ENCODE measurements around the gene FBLIM1. TPM values are rescaled to one million over a fixed set of nuclear protein-coding genes. Genes with fewer than 3 reads are reported as not detected.

Gene FBLIM1
- total RNA-seq, 3 donors from 2014 or later, result 17.4 to 73.4 (median 42.6) TPM

DNA sequence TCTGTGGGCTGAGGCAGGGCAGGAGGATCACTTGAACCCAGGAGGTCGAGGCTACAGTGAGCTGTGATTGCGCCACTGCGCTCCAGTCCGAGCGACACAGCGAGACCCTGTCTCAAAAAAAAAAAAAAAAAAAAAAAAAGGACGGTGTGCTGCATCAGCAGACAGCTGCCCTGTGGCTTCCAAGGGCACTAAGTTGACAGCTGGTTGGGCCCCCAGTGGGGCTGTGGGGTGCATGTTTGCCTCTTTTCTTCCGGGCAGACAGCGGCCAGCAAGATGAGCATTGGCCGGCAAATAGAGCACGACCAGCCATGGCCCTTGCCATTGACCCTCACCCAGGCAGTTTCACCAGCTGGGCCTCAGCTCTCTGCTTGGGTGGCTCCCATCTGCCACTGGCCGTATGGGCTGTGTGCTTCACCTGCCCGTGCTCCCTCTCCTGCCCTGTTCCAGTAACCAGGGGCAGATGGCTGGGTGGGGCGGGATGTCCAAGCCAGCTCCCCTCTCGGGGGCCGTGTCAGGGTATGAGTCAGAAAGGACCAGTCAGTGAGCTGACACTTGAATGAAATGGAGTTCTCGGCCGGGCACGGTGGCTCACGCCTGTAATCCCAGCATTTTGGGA, 34.9 kb upstream of the FBLIM1 start:
- TF ChIP-seq POLR2A (IDR thresholded peaks at IDR 0.05), result no peak
- TF ChIP-seq POLR2AphosphoS5 (IDR thresholded peaks at IDR 0.05), result no peak
- H3K36me3 ChIP-seq, result peaks cover 18% of the 10 kb centered on the region
- H3K4me3 ChIP-seq, result no peak overlapping the region
- H3K27ac ChIP-seq, result no peak overlapping the region
- no peaks in the 10 kb centered on the region for H3K9me3 ChIP-seq
- intact Hi-C loops (cut with DNase I; ENCODE audit: low total_unique reads), result no loop called here
- no peaks in the 10 kb centered on the region for H3K27me3 ChIP-seq
- H3K4me1 ChIP-seq, result no peaks in the 10 kb centered on the region
- no peak for DNase-seq (ENCODE audit: low spot score in 2 of 2)

DNA sequence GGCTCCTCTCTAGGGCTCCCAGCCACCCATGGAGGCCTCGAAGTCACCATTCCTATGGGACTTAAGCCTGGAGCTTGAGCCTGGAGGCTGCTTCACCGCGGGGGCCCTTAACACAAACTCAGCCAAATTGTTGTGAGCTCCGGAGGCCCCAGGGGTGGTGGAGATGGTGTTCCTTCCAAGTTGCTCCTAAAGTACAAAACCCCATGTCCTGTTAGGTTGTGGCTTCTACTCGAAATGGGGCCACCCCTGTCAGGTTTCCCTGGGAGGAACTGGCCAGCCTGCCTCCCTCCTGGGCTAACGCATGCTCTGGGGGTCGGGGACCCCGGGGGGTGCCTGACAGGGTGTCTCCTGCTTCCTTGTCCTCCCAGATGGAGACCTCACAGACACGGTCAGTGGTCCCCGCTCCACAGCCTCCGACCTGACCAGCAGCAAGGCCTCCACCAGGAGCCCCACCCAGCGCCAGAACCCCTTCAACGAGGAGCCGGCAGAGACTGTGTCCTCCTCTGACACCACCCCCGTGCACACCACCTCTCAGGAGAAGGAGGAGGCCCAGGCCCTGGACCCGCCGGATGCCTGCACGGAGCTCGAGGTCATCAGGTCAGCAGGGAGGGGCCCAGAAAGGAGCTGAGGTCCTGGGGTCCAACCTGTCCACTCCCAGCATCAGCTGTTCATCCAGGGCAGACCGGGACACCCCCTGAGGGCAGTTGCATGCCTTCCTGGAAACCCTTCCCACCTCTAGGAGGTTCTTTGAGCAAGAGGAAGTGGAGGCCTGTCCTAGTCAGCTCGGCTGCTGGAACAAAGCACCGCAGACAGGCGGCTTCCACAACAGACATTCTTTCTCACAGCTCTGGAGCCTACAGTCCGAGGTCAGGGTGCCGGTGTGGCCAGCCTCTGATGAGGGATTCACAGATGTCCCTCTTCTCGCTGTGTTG, 33.4 kb upstream of the FBLIM1 start:
- no peak overlapping the region for H3K4me3 ChIP-seq
- no peaks in the 10 kb centered on the region for H3K4me1 ChIP-seq
- no peaks in the 10 kb centered on the region for H3K27me3 ChIP-seq
- DNase-seq (ENCODE audit: low spot score in 2 of 2), result no peak
- intact Hi-C loops (cut with DNase I; ENCODE audit: low total_unique reads), result no loop called here
- peaks cover 18% of the 10 kb centered on the region for H3K36me3 ChIP-seq
- TF ChIP-seq POLR2A (IDR thresholded peaks at IDR 0.05), result no peak
- TF ChIP-seq, protein P1, sequence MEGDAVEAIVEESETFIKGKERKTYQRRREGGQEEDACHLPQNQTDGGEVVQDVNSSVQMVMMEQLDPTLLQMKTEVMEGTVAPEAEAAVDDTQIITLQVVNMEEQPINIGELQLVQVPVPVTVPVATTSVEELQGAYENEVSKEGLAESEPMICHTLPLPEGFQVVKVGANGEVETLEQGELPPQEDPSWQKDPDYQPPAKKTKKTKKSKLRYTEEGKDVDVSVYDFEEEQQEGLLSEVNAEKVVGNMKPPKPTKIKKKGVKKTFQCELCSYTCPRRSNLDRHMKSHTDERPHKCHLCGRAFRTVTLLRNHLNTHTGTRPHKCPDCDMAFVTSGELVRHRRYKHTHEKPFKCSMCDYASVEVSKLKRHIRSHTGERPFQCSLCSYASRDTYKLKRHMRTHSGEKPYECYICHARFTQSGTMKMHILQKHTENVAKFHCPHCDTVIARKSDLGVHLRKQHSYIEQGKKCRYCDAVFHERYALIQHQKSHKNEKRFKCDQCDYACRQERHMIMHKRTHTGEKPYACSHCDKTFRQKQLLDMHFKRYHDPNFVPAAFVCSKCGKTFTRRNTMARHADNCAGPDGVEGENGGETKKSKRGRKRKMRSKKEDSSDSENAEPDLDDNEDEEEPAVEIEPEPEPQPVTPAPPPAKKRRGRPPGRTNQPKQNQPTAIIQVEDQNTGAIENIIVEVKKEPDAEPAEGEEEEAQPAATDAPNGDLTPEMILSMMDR (IDR thresholded peaks at IDR 0.05), result no peak
- TF ChIP-seq POLR2AphosphoS5 (IDR thresholded peaks at IDR 0.05), result no peak
- H3K27ac ChIP-seq, result no peak overlapping the region
- H3K9me3 ChIP-seq, result no peaks in the 10 kb centered on the region

DNA sequence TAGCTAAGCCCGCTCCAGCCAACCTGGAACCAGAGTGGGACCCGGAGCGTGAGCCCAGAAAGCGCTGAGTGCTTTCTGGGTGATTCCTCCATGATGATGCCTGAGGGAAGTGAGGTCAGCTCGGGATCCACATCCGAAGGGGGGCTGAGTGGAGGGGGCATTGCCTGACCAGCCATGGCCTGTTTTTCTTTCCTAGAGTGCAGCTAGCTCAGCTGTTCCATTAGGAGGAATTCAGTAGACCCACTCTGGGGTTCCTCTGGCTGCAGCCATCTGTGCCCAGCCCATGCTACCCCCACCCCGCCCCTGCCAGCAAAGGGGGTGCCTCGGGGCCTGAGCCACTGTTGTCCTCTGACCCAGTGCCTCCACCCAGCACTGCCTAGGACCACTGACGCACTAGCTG, 32.1 kb upstream of the FBLIM1 start:
- DNase-seq (ENCODE audit: low spot score in 2 of 2), result no peak
- Histone ChIP-seq H3K4me1 (no peaks in the 10 kb centered on the region), H3K27ac (no peak overlapping the region), H3K4me3 (no peak overlapping the region), H3K36me3 (peaks cover 18% of the 10 kb centered on the region), H3K27me3 (no peaks in the 10 kb centered on the region), H3K9me3 (no peaks in the 10 kb centered on the region)
- no peak for TF ChIP-seq POLR2A (IDR thresholded peaks at IDR 0.05)
- TF ChIP-seq POLR2AphosphoS5 (IDR thresholded peaks at IDR 0.05), result no peak
- intact Hi-C loops (cut with DNase I; ENCODE audit: low total_unique reads), result no loop called here

DNA sequence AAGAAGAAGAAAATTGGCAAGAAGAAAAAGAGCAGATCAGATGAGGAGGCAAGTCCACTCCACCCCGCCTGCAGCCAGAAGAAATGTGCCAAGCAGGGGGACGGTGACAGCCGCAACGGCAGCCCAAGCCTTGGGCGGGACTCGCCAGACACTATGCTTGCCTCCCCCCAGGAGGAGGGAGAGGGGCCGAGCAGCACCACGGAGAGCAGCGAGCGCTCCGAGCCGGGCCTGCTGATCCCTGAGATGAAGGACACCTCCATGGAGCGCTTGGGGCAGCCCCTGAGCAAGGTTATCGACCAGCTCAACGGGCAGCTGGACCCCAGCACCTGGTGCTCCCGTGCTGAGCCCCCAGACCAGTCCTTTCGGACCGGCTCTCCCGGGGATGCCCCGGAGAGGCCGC, 31.6 kb upstream of the FBLIM1 start:
- no peak overlapping the region for H3K4me3 ChIP-seq
- H3K4me1 ChIP-seq, result no peaks in the 10 kb centered on the region
- TF ChIP-seq POLR2AphosphoS5 (IDR thresholded peaks at IDR 0.05) (no peak), POLR2A (IDR thresholded peaks at IDR 0.05) (no peak)
- TF ChIP-seq, protein P1 (IDR thresholded peaks at IDR 0.05), result no peak
- intact Hi-C loops (cut with DNase I; ENCODE audit: low total_unique reads), result no loop called here
- no peak overlapping the region for H3K27ac ChIP-seq
- DNase-seq (ENCODE audit: low spot score in 2 of 2), result no peak
- no peaks in the 10 kb centered on the region for H3K9me3 ChIP-seq
- peaks cover 18% of the 10 kb centered on the region for H3K36me3 ChIP-seq
- H3K27me3 ChIP-seq, result no peaks in the 10 kb centered on the region

DNA sequence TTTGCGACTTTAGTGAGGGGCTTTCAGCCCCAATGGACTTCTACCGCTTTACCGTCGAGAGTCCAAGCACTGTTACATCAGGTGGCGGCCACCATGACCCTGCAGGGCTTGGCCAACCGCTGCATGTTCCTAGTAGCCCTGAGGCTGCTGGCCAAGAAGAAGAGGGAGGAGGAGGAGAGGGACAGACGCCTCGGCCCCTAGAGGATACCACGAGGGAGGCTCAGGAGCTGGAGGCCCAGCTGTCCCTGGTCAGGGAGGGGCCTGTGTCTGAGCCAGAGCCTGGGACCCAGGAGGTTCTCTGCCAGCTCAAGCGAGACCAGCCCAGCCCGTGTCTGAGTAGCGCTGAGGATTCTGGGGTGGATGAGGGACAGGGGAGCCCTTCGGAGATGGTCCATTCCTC, 31.2 kb upstream of the FBLIM1 start:
- Histone ChIP-seq H3K9me3 (no peaks in the 10 kb centered on the region), H3K4me1 (no peaks in the 10 kb centered on the region), H3K36me3 (peaks cover 18% of the 10 kb centered on the region), H3K27me3 (no peaks in the 10 kb centered on the region), H3K4me3 (no peak overlapping the region), H3K27ac (no peak overlapping the region)
- TF ChIP-seq POLR2AphosphoS5 (IDR thresholded peaks at IDR 0.05) (no peak), POLR2A (IDR thresholded peaks at IDR 0.05) (no peak)
- TF ChIP-seq, protein P1 (IDR thresholded peaks at IDR 0.05), result no peak
- DNase-seq (ENCODE audit: low spot score in 2 of 2), result no peak
- intact Hi-C loops (cut with DNase I; ENCODE audit: low total_unique reads), result no loop called here

All from breast epithelium (tissue), 4 donors.